HEK293 (cell line): ENCODE measurements around the gene MAML2.

Source experiments
- HOXA7 ChIP-seq: sonication (generic); formaldehyde crosslinking; IDR thresholded peaks from 2 replicates; pipeline ENCODE4 v1.8.1; 2022; ENCODE audit warnings: missing genetic modification reagents, borderline replicate concordance
- ZNF138 ChIP-seq: fragments of 450-650 bp; formaldehyde crosslinking; IDR thresholded peaks from 2 replicates; pipeline ENCODE4 v1.5.1; 2016; ENCODE audit warnings: missing biosample characterization, missing genetic modification characterization, borderline replicate concordance
- ZNF544 ChIP-seq: fragments of 450-650 bp; formaldehyde crosslinking; IDR thresholded peaks from 2 replicates; pipeline ENCODE4 v1.5.0; 2017; ENCODE audit warnings: missing biosample characterization, missing genetic modification characterization
- ZSCAN30 ChIP-seq: fragments of 450-650 bp; IDR thresholded peaks from 2 replicates; pipeline ENCODE4 v1.5.1; 2018; ENCODE audit warnings: missing biosample characterization, mild to moderate bottlenecking, missing genetic modification characterization, moderate library complexity
- TF ChIP-seq, protein P1 (sequence below): fragments of 450-650 bp; formaldehyde crosslinking; IDR thresholded peaks from 2 replicates; pipeline ENCODE4 v1.5.1; 2016; ENCODE audit warnings: missing biosample characterization, missing genetic modification characterization
- TF ChIP-seq, protein P2 (sequence below): fragments of 450-650 bp; formaldehyde crosslinking; IDR thresholded peaks from 2 replicates; pipeline ENCODE4 v1.5.1; 2016; ENCODE audit warnings: missing biosample characterization, missing genetic modification characterization
- TF ChIP-seq, protein P3 (sequence below): fragments of 450-650 bp; formaldehyde crosslinking; IDR thresholded peaks from 2 replicates; pipeline ENCODE4 v1.5.1; 2016; ENCODE audit warnings: missing biosample characterization, missing genetic modification characterization
- TF ChIP-seq, protein P4 (sequence below): fragments of 450-650 bp; formaldehyde crosslinking; IDR thresholded peaks from 2 replicates; pipeline ENCODE4 v1.5.1; 2017; ENCODE audit warnings: missing biosample characterization, mild to moderate bottlenecking, missing genetic modification characterization, moderate library complexity

DNA sequence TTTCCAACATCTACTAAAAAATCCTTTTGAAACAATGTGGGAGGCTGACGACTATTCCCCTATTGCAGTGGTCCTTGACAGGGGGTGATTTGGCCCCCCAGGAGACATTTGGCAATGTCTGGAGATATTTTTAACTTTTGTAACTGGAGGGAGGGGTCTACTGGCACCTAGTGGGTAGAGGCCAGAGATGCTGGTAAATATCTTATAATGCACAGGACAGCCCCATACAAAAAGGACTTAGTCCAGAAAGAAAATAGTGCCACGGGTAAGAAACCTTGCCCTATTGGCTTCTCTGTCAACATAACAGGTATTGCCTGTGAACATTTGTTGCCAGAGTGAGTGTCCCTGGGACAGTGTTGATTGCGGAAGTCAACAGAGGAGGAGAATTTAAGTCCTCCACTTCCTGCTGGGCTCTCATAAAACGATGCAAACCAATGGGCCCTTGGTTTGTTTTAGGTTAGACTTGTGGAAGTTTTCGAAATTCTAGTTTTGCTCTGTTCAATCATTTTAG is 101.6 kb downstream of the MAML2 start:
- TF ChIP-seq ZSCAN30 (no peak), ZNF544 (tag by site-specific recombination) (no peak), ZNF138 (tag by site-specific recombination) (no peak), HOXA7 (CRISPR knock-in tag) (no peak)
- TF ChIP-seq, protein P1, sequence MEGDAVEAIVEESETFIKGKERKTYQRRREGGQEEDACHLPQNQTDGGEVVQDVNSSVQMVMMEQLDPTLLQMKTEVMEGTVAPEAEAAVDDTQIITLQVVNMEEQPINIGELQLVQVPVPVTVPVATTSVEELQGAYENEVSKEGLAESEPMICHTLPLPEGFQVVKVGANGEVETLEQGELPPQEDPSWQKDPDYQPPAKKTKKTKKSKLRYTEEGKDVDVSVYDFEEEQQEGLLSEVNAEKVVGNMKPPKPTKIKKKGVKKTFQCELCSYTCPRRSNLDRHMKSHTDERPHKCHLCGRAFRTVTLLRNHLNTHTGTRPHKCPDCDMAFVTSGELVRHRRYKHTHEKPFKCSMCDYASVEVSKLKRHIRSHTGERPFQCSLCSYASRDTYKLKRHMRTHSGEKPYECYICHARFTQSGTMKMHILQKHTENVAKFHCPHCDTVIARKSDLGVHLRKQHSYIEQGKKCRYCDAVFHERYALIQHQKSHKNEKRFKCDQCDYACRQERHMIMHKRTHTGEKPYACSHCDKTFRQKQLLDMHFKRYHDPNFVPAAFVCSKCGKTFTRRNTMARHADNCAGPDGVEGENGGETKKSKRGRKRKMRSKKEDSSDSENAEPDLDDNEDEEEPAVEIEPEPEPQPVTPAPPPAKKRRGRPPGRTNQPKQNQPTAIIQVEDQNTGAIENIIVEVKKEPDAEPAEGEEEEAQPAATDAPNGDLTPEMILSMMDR = no peak
- TF ChIP-seq, protein P2, sequence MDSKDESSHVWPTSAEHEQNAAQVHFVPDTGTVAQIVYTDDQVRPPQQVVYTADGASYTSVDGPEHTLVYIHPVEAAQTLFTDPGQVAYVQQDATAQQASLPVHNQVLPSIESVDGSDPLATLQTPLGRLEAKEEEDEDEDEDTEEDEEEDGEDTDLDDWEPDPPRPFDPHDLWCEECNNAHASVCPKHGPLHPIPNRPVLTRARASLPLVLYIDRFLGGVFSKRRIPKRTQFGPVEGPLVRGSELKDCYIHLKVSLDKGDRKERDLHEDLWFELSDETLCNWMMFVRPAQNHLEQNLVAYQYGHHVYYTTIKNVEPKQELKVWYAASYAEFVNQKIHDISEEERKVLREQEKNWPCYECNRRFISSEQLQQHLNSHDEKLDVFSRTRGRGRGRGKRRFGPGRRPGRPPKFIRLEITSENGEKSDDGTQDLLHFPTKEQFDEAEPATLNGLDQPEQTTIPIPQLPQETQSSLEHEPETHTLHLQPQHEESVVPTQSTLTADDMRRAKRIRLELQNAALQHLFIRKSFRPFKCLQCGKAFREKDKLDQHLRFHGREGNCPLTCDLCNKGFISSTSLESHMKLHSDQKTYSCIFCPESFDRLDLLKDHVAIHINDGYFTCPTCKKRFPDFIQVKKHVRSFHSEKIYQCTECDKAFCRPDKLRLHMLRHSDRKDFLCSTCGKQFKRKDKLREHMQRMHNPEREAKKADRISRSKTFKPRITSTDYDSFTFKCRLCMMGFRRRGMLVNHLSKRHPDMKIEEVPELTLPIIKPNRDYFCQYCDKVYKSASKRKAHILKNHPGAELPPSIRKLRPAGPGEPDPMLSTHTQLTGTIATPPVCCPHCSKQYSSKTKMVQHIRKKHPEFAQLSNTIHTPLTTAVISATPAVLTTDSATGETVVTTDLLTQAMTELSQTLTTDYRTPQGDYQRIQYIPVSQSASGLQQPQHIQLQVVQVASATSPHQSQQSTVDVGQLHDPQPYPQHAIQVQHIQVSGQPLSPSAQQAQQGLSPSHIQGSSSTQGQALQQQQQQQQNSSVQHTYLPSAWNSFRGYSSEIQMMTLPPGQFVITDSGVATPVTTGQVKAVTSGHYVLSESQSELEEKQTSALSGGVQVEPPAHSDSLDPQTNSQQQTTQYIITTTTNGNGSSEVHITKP (tag by site-specific recombination) = no peak
- TF ChIP-seq, protein P3, sequence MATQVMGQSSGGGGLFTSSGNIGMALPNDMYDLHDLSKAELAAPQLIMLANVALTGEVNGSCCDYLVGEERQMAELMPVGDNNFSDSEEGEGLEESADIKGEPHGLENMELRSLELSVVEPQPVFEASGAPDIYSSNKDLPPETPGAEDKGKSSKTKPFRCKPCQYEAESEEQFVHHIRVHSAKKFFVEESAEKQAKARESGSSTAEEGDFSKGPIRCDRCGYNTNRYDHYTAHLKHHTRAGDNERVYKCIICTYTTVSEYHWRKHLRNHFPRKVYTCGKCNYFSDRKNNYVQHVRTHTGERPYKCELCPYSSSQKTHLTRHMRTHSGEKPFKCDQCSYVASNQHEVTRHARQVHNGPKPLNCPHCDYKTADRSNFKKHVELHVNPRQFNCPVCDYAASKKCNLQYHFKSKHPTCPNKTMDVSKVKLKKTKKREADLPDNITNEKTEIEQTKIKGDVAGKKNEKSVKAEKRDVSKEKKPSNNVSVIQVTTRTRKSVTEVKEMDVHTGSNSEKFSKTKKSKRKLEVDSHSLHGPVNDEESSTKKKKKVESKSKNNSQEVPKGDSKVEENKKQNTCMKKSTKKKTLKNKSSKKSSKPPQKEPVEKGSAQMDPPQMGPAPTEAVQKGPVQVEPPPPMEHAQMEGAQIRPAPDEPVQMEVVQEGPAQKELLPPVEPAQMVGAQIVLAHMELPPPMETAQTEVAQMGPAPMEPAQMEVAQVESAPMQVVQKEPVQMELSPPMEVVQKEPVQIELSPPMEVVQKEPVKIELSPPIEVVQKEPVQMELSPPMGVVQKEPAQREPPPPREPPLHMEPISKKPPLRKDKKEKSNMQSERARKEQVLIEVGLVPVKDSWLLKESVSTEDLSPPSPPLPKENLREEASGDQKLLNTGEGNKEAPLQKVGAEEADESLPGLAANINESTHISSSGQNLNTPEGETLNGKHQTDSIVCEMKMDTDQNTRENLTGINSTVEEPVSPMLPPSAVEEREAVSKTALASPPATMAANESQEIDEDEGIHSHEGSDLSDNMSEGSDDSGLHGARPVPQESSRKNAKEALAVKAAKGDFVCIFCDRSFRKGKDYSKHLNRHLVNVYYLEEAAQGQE (tag by site-specific recombination) = no peak
- TF ChIP-seq, protein P4, sequence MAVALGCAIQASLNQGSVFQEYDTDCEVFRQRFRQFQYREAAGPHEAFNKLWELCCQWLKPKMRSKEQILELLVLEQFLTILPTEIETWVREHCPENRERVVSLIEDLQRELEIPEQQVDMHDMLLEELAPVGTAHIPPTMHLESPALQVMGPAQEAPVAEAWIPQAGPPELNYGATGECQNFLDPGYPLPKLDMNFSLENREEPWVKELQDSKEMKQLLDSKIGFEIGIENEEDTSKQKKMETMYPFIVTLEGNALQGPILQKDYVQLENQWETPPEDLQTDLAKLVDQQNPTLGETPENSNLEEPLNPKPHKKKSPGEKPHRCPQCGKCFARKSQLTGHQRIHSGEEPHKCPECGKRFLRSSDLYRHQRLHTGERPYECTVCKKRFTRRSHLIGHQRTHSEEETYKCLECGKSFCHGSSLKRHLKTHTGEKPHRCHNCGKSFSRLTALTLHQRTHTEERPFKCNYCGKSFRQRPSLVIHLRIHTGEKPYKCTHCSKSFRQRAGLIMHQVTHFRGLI (tag by site-specific recombination) = no peak
